ENCODE results near the gene TRAPPC1.

TRAPPC1 gene

GRCh38 chr17:7897090-7897489 is 34.7 kb downstream of the TRAPPC1 start:
- no peak for DNase-seq

- no peak for DNase-seq
Measured at GRCh38 chr17:7894866-7895265, 36.9 kb downstream of the TRAPPC1 start.

GRCh38 chr17:7894226-7894625 is 37.5 kb downstream of the TRAPPC1 start:
- DNase-seq: no peak

- no peak for DNase-seq
Measured at GRCh38 chr17:7893187-7893880, 38.4 kb downstream of the TRAPPC1 start.

- peak; percentile 90 for DNase-seq
Measured at GRCh38 chr17:7889166-7889955, 42.4 kb downstream of the TRAPPC1 start.

GRCh38 chr17:7888184-7888920 is 43.4 kb downstream of the TRAPPC1 start, which contains the start of gene CHD3:
Gene CHD3, plus strand, starts transcription at chr17:7888789. Its CDS starts 212 bp downstream, at chr17:7889001.
- no peak for DNase-seq

GRCh38 chr17:7887482-7888183 is 44.1 kb downstream of the TRAPPC1 start:
- peak; percentile 90 for DNase-seq

GRCh38 chr17:7887038-7887481 is 44.7 kb downstream of the TRAPPC1 start:
- no peak for DNase-seq

GRCh38 chr17:7886227-7887037 is 45.3 kb downstream of the TRAPPC1 start:
- no peak for DNase-seq

- DNase-seq: no peak
Measured at GRCh38 chr17:7885367-7886226, 46.1 kb downstream of the TRAPPC1 start.

GRCh38 chr17:7884581-7885366 is 47.0 kb downstream of the TRAPPC1 start:
- DNase-seq: no peak

GRCh38 chr17:7883781-7884386 is 47.9 kb downstream of the TRAPPC1 start:
- DNase-seq: no peak

- DNase-seq: no peak
Measured at GRCh38 chr17:7882629-7883028, 49.1 kb downstream of the TRAPPC1 start.

GRCh38 chr17:7882068-7882467 is 49.7 kb downstream of the TRAPPC1 start:
- DNase-seq: no peak

GRCh38 chr17:7881276-7882054 is 50.3 kb downstream of the TRAPPC1 start:
- DNase-seq: peak; percentile 77

Measured in NCI-H446 treated with DMSO at 0.1 percent for 48 hours (cell line).